ENCODE data around the gene CRTAC1. TPM values are rescaled to one million over a fixed set of nuclear protein-coding genes. Genes with fewer than 3 reads are reported as not detected.

Gene CRTAC1
- total and polyA plus RNA-seq, 2 experiments from 2014 or later = 0.47 to 1.2 TPM

DNA sequence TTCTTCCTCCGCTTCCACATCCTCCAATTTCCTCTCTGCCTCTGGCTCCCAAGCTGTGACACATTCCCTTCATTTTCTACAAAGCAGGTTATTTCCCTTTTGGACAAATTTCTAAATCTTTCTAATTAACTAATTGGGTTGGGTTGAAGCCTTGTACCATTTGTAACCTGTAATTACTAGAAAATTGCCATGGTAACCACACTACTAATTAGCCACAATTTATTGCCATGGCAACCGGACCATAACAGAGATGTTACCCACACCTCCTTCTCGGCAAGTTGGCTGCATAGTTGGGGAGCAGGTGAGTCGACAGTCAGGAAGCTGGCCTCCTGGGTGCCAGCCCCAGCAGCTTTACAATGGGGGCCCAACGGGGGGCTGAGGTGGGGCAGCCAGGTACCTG lies 119.2 kb downstream of the CRTAC1 start (continued):
- TF ChIP-seq, protein P1, sequence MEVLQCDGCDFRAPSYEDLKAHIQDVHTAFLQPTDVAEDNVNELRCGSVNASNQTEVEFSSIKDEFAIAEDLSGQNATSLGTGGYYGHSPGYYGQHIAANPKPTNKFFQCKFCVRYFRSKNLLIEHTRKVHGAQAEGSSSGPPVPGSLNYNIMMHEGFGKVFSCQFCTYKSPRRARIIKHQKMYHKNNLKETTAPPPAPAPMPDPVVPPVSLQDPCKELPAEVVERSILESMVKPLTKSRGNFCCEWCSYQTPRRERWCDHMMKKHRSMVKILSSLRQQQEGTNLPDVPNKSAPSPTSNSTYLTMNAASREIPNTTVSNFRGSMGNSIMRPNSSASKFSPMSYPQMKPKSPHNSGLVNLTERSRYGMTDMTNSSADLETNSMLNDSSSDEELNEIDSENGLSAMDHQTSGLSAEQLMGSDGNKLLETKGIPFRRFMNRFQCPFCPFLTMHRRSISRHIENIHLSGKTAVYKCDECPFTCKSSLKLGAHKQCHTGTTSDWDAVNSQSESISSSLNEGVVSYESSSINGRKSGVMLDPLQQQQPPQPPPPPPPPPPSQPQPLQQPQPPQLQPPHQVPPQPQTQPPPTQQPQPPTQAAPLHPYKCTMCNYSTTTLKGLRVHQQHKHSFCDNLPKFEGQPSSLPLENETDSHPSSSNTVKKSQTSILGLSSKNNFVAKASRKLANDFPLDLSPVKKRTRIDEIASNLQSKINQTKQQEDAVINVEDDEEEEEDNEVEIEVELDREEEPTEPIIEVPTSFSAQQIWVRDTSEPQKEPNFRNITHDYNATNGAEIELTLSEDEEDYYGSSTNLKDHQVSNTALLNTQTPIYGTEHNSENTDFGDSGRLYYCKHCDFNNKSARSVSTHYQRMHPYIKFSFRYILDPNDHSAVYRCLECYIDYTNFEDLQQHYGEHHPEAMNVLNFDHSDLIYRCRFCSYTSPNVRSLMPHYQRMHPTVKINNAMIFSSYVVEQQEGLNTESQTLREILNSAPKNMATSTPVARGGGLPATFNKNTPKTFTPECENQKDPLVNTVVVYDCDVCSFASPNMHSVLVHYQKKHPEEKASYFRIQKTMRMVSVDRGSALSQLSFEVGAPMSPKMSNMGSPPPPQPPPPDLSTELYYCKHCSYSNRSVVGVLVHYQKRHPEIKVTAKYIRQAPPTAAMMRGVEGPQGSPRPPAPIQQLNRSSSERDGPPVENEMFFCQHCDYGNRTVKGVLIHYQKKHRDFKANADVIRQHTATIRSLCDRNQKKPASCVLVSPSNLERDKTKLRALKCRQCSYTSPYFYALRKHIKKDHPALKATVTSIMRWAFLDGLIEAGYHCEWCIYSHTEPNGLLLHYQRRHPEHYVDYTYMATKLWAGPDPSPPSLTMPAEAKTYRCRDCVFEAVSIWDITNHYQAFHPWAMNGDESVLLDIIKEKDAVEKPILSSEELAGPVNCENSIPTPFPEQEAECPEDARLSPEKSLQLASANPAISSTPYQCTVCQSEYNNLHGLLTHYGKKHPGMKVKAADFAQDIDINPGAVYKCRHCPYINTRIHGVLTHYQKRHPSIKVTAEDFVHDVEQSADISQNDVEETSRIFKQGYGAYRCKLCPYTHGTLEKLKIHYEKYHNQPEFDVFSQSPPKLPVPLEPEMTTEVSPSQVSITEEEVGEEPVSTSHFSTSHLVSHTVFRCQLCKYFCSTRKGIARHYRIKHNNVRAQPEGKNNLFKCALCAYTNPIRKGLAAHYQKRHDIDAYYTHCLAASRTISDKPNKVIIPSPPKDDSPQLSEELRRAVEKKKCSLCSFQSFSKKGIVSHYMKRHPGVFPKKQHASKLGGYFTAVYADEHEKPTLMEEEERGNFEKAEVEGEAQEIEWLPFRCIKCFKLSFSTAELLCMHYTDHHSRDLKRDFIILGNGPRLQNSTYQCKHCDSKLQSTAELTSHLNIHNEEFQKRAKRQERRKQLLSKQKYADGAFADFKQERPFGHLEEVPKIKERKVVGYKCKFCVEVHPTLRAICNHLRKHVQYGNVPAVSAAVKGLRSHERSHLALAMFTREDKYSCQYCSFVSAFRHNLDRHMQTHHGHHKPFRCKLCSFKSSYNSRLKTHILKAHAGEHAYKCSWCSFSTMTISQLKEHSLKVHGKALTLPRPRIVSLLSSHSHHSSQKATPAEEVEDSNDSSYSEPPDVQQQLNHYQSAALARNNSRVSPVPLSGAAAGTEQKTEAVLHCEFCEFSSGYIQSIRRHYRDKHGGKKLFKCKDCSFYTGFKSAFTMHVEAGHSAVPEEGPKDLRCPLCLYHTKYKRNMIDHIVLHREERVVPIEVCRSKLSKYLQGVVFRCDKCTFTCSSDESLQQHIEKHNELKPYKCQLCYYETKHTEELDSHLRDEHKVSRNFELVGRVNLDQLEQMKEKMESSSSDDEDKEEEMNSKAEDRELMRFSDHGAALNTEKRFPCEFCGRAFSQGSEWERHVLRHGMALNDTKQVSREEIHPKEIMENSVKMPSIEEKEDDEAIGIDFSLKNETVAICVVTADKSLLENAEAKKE (CRISPR knock-in tag; IDR thresholded peaks at IDR 0.05) = no peak
- no peak for TF ChIP-seq CREB1 (CRISPR knock-in tag; IDR thresholded peaks at IDR 0.05; ENCODE audit: low read depth)
- TF ChIP-seq ETS1 (IDR thresholded peaks at IDR 0.05) = no peak
- no peak for TF ChIP-seq ZNF331 (CRISPR knock-in tag; IDR thresholded peaks at IDR 0.05; ENCODE audit: low read depth)
- no peak for TF ChIP-seq EZH2phosphoT487 (IDR thresholded peaks at IDR 0.05; ENCODE audit: unreplicated experiment)
- TF ChIP-seq JUNB (IDR thresholded peaks at IDR 0.05; ENCODE audit: unreplicated experiment) = no peak
- no peak for TF ChIP-seq ZNF114 (CRISPR knock-in tag; IDR thresholded peaks at IDR 0.05)
- TF ChIP-seq, protein P2, sequence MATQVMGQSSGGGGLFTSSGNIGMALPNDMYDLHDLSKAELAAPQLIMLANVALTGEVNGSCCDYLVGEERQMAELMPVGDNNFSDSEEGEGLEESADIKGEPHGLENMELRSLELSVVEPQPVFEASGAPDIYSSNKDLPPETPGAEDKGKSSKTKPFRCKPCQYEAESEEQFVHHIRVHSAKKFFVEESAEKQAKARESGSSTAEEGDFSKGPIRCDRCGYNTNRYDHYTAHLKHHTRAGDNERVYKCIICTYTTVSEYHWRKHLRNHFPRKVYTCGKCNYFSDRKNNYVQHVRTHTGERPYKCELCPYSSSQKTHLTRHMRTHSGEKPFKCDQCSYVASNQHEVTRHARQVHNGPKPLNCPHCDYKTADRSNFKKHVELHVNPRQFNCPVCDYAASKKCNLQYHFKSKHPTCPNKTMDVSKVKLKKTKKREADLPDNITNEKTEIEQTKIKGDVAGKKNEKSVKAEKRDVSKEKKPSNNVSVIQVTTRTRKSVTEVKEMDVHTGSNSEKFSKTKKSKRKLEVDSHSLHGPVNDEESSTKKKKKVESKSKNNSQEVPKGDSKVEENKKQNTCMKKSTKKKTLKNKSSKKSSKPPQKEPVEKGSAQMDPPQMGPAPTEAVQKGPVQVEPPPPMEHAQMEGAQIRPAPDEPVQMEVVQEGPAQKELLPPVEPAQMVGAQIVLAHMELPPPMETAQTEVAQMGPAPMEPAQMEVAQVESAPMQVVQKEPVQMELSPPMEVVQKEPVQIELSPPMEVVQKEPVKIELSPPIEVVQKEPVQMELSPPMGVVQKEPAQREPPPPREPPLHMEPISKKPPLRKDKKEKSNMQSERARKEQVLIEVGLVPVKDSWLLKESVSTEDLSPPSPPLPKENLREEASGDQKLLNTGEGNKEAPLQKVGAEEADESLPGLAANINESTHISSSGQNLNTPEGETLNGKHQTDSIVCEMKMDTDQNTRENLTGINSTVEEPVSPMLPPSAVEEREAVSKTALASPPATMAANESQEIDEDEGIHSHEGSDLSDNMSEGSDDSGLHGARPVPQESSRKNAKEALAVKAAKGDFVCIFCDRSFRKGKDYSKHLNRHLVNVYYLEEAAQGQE (IDR thresholded peaks at IDR 0.05; ENCODE audit: unreplicated experiment) = no peak
- no peak for TF ChIP-seq EZH2 (IDR thresholded peaks at IDR 0.05; ENCODE audit: low read depth, unreplicated experiment)
- TF ChIP-seq STAT1 (IDR thresholded peaks at IDR 0.05; ENCODE audit: unreplicated experiment) = no peak
- no peak for TF ChIP-seq POLR2AphosphoS5 (IDR thresholded peaks at IDR 0.05; ENCODE audit: low read depth)

All from GM23338 (cell line).